ENCODE data around the gene ZNF521. TPM values are rescaled to one million over a fixed set of nuclear protein-coding genes. Genes with fewer than 3 reads are reported as not detected.

The ZNF521 gene
- total and polyA plus RNA-seq, 10 of the 15 experiments (the other 5 are each of a cell fraction or from before 2014, with no cell fraction given) = 0.02 to 0.05 (median 0.04) TPM; not detected in 6

GRCh38 chr18:25044694-25045093 lies 307.3 kb downstream of the ZNF521 start:
- H2AFZ ChIP-seq (ENCODE audit: control insufficient read depth, low read depth, low read length) = no peak overlapping the region
- no TSS peak for BruUV-seq (replicated peaks)
- H3K4me1 ChIP-seq (ENCODE audit: control insufficient read depth, insufficient read depth, low read length) = no peaks in the 10 kb centered on the region
- no peaks in the 10 kb centered on the region for H4K20me1 ChIP-seq (ENCODE audit: control insufficient read depth, insufficient read depth)
- no peaks in the 10 kb centered on the region for H3K79me2 ChIP-seq (ENCODE audit: control insufficient read depth, insufficient read depth, low read length)
- ChIA-PET RAD21 (ENCODE audit: unreplicated experiment) (no interaction called here), SMC1A (ENCODE audit: uncharacterized antibody, unreplicated experiment) (interaction anchor here (1.0 to 1.2 kb wide), 2 partner anchors 10 to 66 kb away, joined by 3 to 4 read pairs; no protein-coding TSS in a partner anchor), POLR2A (interaction anchor here (0.7 kb wide), 1 partner anchor 1182 kb away, joined by 3 read pairs; no protein-coding TSS in a partner anchor), CTCF (no interaction called here)
- intact Hi-C loops (cut with micrococcal nuclease; ENCODE audit: unreplicated experiment) = no loop called here
- no peak overlapping the region for H3K9ac ChIP-seq (ENCODE audit: control insufficient read depth, insufficient read depth, low read length)
- H3K36me3 ChIP-seq (ENCODE audit: control insufficient read depth in 2 of 2, insufficient read depth in 2 of 2, low read length in 1 of 2) = no peaks in the 10 kb centered on the region
- FAIRE-seq (no peak), ATAC-seq (no peak), DNase-seq (ENCODE audit: low read depth, low spot score) (no peak)
- H3K9me3 ChIP-seq (replicated peaks; ENCODE audit: control insufficient read depth, insufficient read depth, low read length) = no peaks in the 10 kb centered on the region
- no peak overlapping the region for H3K27ac ChIP-seq (ENCODE audit: control insufficient read depth, insufficient read depth)
- in situ Hi-C loops (cut with MboI) = no loop called here
- no peak overlapping the region for H3K4me3 ChIP-seq
- TF ChIP-seq ZBTB4 (CRISPR knock-in tag; IDR thresholded peaks at IDR 0.05) (no peak), IRF3 (IDR thresholded peaks at IDR 0.05) (no peak), SREBF1 (IDR thresholded peaks at IDR 0.05; ENCODE audit: low read length) (no peak), BCL3 (IDR thresholded peaks at IDR 0.05; ENCODE audit: borderline replicate concordance, insufficient read depth, low read depth, low read length, poor library complexity, severe bottlenecking) (no peak), NFYB (IDR thresholded peaks at IDR 0.05; ENCODE audit: insufficient read depth, low read depth, low read length) (no peak), MYB (IDR thresholded peaks at IDR 0.05; ENCODE audit: borderline replicate concordance, low read depth, low read length) (no peak), GATAD2B (conservative IDR thresholded peaks at IDR 0.05; ENCODE audit: low read depth) (no peak), EED (IDR thresholded peaks at IDR 0.05; ENCODE audit: low read depth) (no peak), NR2C2 (IDR thresholded peaks at IDR 0.05; ENCODE audit: borderline replicate concordance, control insufficient read depth, insufficient read length, low read depth) (no peak), RB1 (IDR thresholded peaks at IDR 0.05; ENCODE audit: borderline replicate concordance) (no peak)
- TF ChIP-seq, protein P1, sequence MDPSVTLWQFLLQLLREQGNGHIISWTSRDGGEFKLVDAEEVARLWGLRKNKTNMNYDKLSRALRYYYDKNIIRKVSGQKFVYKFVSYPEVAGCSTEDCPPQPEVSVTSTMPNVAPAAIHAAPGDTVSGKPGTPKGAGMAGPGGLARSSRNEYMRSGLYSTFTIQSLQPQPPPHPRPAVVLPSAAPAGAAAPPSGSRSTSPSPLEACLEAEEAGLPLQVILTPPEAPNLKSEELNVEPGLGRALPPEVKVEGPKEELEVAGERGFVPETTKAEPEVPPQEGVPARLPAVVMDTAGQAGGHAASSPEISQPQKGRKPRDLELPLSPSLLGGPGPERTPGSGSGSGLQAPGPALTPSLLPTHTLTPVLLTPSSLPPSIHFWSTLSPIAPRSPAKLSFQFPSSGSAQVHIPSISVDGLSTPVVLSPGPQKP (IDR thresholded peaks at IDR 0.05; ENCODE audit: low read depth, low read length) = no peak
- no peaks in the 10 kb centered on the region; a peak in 1 of 4 replicates for H3K27me3 ChIP-seq (replicated peaks in 1 of 2; ENCODE audit: control insufficient read depth in 2 of 2, insufficient read depth in 2 of 2, low read length in 1 of 2)
- H3K4me2 ChIP-seq (ENCODE audit: control insufficient read depth, insufficient read depth) = no peak overlapping the region
- 23% methylated on average over 2 of the region's 2 CpGs for WGBS (ENCODE audit: insufficient coverage, insufficient replicate concordance, low lambda C conversion rate, missing lambda C conversion rate)
